IPS DF 19.7 (cell line): ENCODE results near the gene ZNF367.
"Not testable (repeated sequence)": the region's sequence is repeated elsewhere in the genome, so short reads cannot be mapped to it uniquely, and the experiment has no call there.

Source experiments
- DNase-seq: peaks from one replicate; pipeline ENCODE4 v3.0.0-alpha.2; 2013; ENCODE audit warnings: low read depth, low spot score

Gene ZNF367

DNA sequence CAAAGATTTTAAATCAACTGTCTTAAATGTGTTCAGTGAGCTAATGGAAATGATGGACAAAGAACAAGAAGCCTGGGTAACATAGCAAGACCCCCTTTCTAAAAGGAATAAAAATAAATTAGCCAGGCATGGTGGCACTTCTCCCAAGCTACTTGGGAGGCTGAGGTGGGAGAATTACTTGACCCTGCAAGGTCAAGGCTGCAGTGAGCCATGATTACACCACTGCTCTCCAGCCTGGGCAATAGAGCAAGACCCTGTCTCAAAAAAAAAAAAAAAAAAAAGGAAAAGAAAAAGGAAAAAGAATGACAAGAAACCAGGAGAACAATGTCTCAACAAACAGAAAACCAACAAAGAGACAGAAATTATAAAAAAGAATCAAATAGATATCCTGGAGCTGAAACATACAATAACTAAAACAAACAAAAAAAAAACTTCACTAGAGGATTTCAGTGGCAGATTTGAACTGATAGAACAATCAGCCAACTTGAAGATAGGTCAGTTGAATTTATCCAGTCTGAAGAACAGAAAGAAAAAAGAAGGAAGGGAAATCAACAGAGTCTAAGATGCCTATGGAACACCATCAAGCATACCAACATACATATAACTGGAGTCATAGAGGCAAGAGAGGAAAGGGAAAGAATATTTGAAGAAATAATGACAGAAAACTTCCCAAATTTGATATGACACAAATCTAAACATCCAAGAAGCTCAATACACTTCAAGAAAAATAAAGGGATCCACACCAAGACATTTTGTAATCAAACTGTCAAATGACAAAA is 17.8 kb downstream of the ZNF367 start:
- DNase-seq = no peak

DNA sequence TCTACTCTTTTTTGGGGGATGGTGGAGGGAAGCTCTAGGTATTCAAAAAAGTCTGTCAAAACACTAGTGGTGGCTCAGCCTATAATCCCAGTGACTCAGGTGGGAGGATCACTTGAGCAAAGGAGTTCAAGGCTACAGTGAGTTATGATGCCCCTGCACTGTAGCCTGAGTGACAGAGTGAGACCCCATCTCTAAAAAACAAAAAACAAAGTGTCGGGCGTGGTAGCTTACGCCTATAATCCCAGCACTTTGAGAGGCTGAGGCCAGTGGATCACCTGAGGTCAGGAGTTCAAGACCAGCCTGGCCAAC is 18.9 kb downstream of the ZNF367 start:
- no peak for DNase-seq

DNA sequence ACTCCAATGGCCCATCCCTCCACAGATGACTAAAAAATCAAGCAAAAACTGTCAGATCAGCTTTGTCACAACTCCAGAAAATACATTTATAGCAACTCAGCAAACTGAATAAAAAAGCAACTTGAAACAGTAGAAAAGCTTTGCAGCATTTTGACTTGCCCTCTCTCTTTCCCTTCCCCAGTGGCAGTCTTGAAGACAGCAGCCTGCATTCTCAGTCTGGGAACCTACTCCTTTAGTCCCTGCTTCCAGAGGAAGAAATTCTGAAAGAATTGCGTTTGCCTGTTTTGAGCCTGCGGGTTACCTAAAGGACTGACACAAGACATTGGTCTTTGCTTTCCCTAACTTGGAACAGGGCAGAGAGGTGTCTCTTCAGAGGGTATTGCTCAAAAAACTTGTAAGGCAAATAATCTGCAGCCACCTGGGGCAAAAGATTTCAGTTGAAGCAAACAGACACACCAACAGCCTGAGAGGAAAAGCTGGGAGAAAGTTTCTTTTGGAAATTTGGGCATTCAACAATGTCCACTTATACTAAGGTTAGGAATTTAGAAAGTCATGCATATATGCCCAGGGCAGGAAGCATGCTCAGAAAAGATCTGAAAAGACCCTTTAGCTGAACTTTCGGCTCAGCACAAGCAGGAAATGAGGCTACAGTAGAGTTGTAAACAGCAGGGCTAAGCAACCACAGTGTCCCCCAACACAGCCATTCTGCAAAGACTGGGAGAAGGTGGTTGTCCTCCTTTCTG is 19.4 kb downstream of the ZNF367 start:
- no peak for DNase-seq

DNA sequence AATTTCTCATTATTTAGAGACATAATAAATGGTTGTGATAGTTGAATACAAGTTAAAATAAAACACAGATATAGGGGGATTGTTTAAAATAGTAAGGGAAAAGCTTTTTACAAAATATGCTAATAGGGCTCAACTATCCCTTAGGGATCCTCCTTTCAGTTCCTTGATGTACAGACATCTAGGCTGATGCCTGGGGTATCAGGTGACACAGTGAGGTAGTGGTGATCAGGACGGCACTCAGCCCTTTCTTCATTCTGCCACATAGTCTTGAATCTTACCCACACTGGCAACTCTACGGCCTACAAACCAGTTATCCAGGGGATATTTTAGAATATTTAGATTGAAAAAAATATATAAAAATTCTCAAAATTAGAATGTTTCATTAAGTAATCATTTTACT is 22.2 kb downstream of the ZNF367 start:
- DNase-seq = no peak

DNA sequence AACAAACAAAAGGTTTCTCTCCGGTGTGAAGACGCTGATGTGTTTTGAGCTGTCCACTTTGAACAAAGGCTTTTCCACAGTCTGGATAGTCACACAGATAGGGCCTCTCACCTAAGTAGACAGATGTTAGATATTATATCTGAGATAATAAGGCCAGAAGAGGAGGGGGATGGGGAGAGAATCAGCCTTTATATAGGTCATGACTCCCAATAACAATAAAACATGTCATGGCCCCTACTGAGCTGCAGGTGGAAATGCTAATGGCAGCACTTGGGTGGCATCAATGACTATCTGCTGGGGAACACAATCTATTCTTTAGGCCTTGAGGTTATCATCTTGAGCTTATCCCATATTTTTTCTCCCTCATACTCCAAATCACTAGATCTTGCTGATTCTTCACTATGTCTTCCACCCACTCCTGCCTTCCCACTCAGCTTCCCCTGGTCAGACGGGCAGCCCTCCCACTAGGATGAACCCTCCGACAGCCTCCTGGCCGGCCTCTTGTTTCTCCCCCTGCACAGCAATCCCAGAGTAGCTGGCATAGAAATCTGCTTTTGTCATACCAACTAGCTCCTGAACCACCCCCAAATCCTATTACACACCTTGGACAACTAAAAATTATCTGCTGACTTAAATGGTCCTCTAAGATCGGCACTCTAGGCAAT is 23.2 kb downstream of the ZNF367 start:
- no peak for DNase-seq

DNA sequence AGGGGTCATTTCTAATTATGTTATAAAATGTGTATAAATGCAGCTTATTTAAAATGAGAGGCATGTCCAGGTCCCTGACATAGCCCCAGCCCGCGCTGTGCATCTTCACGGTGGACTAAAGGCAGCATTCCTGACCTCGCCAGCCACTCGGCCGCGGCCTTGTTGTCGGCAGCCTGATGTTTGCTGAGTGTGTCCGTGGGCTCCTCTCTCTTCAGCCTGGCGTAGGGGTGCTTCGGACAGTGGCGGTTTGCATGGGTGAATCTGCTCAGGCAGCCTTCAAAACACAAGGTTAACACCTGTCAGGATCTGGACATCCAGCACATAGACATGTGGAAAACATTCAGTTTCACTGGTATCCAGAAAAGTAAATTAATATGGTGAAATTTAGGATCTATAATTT is 25.9 kb downstream of the ZNF367 start:
- DNase-seq = no peak

DNA sequence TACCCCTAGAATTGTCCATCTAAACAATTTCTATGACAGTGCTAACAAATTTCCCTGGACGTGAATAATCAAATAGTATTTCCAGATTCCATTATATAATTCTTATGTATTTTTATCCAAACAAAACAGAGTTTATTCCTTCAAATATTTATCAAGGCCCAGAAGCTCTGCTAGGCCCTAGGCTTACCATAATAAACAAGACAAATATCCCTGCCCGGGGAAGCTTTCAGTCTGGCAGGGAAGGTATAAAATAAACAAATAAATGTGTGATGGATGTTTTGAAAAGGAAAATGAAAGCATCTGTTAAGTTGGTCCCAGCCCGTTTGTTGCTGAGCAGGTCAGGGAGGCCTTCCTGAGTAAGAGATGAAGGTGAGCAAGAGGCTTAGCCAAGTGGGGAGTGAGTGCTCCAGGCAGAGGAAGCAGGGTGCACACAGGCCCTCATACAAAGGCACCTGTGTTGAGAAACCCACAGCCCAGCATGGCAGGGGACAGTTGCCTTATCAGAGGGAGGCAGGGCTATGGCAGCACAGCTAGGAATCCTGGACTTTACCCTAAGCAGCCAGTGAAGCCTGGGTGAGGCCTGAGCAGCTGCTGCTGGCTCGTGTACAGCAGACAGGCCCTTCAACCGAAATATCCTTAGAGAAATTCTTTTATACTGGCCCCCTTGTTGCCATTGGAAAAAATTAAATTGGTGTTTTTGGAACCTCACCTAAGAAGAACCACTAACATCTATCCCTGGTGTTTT is 27.0 kb downstream of the ZNF367 start:
- DNase-seq = no peak

DNA sequence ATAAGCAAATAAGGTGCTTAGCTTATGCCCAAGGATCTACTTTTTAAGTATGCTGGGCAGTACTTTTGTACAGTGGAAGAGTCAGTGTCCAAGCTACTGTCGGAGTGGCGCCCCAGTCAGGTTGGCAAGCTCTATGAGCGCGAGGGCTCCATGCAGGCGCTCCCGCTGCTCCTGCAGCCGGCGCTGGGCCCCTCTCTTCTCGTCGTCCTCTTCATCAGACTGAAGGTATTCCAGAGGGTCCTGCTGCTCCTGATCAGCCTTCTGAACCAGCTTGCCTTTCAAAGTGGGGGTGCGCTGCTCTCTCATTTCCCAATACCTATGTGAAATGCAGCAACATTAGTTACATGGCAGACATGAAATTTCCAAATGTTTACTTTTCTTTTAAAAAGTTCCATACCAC is 30.0 kb downstream of the ZNF367 start:
- no peak for DNase-seq

DNA sequence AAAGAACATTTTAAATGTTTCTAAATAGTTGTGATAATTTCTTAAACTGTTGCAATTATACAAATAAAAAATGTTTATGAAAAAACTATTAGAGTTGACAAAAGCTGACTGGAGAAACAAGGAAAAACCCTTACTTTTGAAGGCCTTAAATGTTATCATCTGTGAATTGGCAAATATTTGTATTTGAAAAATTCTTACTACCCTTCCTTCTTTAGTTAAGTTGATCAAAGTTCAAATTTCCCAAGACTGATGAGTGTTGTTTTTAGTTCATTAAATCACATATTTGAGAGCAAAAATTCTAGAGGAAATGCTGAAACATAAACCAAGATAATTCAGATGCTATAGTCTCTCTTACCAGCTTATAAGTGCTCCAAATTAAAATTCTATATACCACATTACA is 32.0 kb downstream of the ZNF367 start:
- DNase-seq = no peak

DNA sequence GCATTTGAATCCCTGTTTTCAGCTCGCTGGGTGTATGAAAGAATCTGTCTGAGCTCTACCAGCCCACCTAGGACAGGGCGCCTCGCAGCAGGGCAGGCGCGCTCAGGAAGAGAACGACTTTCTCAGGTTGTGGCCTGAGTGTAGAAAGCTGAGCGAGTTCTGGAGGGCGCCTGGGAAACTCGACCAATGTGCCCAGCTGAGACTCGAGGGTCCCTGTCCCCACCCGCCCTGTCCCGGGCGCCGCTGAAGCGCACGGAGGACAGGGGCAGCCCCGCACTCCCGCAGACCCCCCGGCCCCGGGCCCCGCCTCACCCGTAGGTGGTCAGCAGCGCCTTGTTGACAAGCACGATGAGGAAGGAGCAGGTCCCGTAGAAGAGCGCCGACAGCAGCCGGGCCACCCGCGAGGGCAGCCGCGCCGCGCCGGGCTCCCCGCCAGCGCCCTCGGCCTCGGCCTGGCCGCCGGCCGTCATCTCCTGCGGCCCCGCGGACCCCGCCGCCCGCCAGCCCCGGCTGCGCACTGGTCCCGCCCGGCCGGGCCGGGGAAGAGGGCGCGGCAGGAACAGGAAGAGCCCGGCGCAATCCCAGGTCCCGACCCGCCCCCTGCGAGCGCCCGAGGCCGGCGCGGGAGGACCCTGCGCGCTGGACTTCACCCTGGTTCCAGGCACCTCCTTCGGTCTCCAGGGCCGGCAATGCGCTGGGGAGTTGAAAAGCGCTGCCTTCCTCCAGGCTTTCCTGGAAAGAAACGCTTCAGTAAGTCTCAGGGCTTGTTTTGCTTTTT is 34.8 kb downstream of the ZNF367 start, which contains the start of gene SLC35D2:
Gene SLC35D2 (minus strand): TSS at position 547 of the 778 bp plus-strand sequence. CDS start 77 bp downstream, at position 470.
- no peak for DNase-seq

DNA sequence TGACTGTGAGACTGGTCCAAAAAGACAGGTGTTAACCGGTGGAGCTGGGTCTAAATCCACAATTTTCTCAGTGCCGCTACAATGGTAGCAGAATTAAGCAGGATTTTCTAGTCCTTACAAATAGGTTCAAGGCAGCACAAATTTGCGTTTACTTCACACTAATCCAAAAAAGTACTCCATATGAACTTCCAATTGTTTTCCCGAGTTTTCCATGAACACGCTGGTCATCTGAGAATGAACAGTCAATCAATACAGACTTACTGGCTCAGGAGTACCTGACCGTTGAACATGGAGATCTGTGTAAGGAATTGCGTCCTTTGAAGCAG is 35.4 kb downstream of the ZNF367 start:
- DNase-seq = no peak

DNA sequence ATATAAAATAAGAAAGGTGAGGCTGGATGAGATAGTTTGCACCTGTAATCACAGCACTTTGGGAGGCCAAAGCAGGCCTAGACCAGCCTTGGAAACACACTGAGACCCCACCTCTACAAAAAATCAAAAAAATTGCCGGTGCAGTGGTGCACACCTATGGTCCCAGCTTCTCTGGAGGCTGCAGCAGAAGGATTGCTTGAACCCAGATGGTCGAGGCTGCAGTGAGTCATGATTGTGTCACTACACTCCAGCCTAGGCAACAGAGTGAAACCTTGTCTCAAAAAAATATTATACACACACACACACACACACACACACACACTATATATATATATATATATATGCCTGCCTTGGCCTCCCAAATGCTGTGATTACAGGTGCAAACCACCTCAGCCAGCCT is 36.0 kb downstream of the ZNF367 start:
- no peak for DNase-seq

DNA sequence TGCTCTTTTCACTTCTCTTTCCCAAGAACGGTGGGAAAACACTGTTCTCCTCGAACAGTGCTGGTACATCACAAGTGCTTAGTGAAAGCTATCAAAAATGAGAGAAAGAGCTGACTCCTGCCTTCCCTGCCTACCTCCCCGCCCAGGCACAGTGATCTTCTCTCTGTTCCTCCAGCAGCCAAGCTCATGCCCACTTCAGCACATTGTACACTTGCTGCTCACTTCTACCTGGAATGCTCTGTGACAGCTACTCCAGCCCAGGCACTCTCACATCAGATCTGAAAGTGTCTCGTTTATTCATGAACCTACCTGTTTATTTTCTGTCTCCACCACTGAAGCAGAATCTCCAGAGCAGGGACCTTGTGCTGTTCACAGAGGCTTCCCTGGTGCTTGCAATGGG is 36.5 kb downstream of the ZNF367 start:
- DNase-seq = no peak

DNA sequence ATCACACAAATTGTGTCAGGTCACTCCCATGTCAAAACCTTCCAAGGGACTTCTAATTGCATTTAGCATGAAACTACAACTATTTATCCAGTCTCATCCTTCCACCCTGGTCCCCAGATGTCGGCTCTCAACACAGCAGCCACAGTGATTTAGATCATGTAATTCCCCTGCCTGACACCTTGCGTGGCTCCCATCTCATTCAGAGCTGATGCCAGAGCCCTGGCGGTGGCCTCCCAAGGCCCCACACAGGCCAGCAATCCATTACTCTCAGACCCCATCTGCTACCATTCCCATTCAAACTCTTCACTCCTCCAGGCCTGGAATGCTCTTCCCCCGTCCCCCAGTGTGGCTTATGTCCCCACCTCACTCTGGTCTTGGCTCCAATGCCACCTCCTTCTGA is 37.0 kb downstream of the ZNF367 start:
- no peak for DNase-seq

DNA sequence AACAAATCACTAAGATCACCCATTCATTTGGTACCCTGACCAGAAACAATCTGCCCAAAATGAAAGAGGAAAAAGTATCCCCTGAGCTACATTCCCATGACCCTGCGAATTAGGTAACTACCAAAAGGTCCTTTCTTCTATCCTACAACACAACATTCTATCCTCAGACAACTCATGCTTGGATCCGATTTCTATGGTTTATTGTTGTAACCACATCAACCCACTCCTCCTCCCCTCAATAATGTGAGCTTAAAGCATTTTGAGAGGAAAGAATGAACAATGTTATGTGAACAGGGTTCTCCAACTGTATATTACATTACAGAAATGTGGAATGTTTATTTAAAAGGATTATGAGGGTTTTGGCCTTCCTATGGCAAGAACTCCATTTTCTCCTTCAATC is 38.7 kb downstream of the ZNF367 start:
- DNase-seq = no peak

DNA sequence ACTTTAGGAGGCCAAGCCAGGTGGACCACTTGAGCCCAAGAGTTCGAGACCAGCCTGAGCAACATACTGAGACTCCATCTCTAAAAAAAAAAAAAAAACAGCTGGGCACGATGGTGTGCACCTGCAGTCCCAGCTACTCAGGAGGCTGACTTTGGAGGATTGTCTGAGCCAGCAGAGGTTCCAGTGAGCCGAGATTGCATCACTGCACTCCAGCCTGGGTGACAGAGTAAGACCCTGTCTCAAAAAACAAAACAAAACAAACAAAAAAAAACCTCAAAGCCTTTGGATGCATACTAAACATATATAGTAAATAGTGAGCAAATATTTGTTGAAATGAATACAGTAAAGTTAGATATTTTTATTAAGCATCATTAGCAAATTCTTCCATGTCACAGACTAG is 40.0 kb downstream of the ZNF367 start:
- no peak for DNase-seq

DNA sequence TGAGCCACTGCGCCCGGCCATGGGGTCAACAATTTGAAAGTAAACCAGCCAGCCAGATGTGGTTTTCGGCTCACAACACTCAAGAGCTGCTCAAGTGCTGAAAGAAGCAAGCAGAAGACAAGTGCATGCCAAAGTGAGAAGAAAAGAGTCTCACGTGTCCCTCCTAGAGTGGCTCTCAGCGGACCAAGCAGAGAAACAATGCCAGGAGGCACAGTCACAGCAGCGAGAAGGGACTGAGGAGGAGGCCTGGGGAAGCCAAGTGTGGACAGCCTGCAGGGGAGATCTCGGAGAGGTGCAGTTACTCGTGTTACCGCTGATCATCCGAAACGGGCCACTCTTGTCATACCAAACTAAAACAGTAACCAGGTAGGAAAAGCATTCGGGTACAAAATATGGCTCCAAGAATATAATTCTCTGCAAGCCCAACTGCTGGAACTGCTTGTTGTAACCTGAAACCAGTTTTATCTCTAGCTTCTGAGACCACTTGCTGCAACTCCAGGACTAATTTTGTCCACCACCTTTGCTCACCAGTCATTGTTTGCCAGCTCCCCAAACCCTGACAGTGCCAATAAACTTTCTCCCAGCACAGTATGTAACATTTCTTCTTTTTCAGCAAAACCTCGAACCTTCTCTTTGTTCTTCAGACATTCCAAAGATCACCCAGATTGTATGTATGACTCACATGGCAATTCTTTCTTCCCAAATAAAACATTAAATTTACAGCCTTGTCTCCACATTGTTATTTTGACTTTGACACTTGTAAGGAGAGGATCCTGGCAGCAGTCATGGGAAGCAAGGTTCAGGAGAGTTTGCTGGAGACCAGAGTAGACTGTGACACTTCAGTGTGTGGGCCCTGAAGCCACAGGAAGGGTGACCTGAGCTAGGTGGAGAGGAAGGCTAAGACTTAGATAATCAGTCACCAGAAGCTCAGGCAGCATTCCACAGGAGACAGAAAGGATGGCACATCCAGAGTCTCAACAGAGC is 41.0 kb downstream of the ZNF367 start:
- no peak for DNase-seq

DNA sequence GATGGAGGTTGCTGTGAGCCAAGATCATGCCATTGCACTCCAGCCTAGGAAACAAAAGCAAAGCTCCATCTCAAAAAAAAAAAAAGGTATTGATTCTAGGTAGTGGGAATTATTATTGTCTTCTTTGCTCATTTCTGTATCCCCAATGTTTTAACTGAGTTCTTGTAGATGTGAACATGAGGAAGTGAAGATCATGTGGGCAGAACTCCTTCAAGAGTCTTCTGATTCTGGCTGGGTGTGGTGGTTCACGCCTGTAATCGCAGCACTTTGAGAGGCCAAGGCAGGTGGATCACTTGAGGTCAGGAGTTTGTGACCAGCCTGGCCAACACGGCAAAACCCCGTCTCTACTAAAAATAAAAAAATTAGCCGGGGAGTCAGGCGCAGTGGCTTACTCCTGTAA is 42.7 kb downstream of the ZNF367 start:
- not testable (repeated sequence) for DNase-seq

DNA sequence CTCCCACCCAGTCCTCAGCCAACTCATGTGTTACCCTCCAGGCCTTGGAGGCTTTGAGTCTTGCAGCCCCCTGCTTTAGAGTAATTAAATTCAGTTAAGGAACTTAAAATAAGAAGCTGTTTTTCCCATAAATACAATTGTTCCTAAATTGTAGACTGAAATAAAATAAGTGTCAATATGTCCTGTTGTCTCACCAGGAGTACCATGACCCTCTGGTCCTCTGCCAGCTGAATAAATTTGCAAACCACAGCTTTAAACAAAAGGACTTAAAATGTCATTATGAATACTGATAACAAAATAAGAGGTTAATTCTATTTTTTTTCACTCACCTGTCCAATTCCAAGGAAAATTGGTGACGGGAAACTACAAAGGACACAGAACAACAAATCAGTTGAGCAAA is 50.2 kb downstream of the ZNF367 start:
- DNase-seq = no peak
